OCI-LY3 (cell line): ENCODE measurements around the gene UNC45A.

Source experiments
- CTCF ChIP-seq: fragments of 200-600, 300-600 bp; sonication (generic); IDR thresholded peaks from 2 replicates; pipeline ENCODE4 v1.5.1; 2014; ENCODE audit warnings: antibody characterized with exemption, low read length, low read depth
- EZH2phosphoT487 ChIP-seq: fragments of 200-600 bp; shearing (Covaris generic); IDR thresholded peaks from 2 replicates; pipeline ENCODE4 v1.6.1; 2018; ENCODE audit warnings: antibody characterized with exemption, mixed run types, low read depth

- no peak for TF ChIP-seq CTCF
- no peak for TF ChIP-seq EZH2phosphoT487
Measured at GRCh38 chr15:90921887-90922286, 13.2 kb upstream of the UNC45A start.
